ENCODE data around the gene IL1RAPL2. TPM values are rescaled to one million over a fixed set of nuclear protein-coding genes. Genes with fewer than 3 reads are reported as not detected.
"Not testable (repeated sequence)": the region's sequence is repeated elsewhere in the genome, so short reads cannot be mapped to it uniquely, and the experiment has no call there.

IL1RAPL2 gene
- total RNA-seq, 1 experiment from 2014 or later, result 1.6 TPM

- ChIA-PET POLR2A (ENCODE audit: unreplicated experiment) (no interaction called here), CTCF (no interaction called here)
- H3K4me2 ChIP-seq, result no peak overlapping the region
- H3F3A ChIP-seq (ENCODE audit: insufficient read depth, low read depth), result no peaks in the 10 kb centered on the region
- intact Hi-C loops (cut with micrococcal nuclease; ENCODE audit: unreplicated experiment), result no loop called here
- H3K4me3 ChIP-seq, result no peak overlapping the region
- H3K9me2 ChIP-seq (ENCODE audit: insufficient read depth), result no peaks in the 10 kb centered on the region
- no peaks in the 10 kb centered on the region for H3K4me1 ChIP-seq (replicated peaks; ENCODE audit: insufficient read depth)
- H3K27me3 ChIP-seq (ENCODE audit: insufficient read depth, low read depth), result no peaks in the 10 kb centered on the region
- H3K36me3 ChIP-seq (ENCODE audit: low read depth), result no peaks in the 10 kb centered on the region
- no peak overlapping the region for H2AFZ ChIP-seq
- no TSS peak for BruUV-seq (replicated peaks)
- H3K27ac ChIP-seq, result no peak overlapping the region
- no peak for DNase-seq
- no peaks in the 10 kb centered on the region for H4K20me1 ChIP-seq (ENCODE audit: insufficient read depth)
- TF ChIP-seq EZH2 (IDR thresholded peaks at IDR 0.05; ENCODE audit: low read depth) (no peak), CTCF (conservative IDR thresholded peaks at IDR 0.05) (no peak)
- no peaks in the 10 kb centered on the region for H3K9me3 ChIP-seq (ENCODE audit: insufficient read depth, low read depth)
- H3K79me2 ChIP-seq (ENCODE audit: low read depth), result no peaks in the 10 kb centered on the region
These were observed 26.9 kb upstream of the IL1RAPL2 start for GRCh38 chrX:104539081-104539480.

GRCh38 chrX:104542447-104542846 lies 23.6 kb upstream of the IL1RAPL2 start:
- DNase-seq; intact Hi-C loops (cut with micrococcal nuclease; ENCODE audit: unreplicated experiment); H3K9me3 ChIP-seq (ENCODE audit: insufficient read depth, low read depth); BruUV-seq (replicated peaks); H3K79me2 ChIP-seq (ENCODE audit: low read depth); H3K4me1 ChIP-seq (replicated peaks; ENCODE audit: insufficient read depth); H3K27me3 ChIP-seq (ENCODE audit: insufficient read depth, low read depth); H3F3A ChIP-seq (ENCODE audit: insufficient read depth, low read depth); H3K9me2 ChIP-seq (ENCODE audit: insufficient read depth); H2AFZ ChIP-seq; POLR2A ChIA-PET (ENCODE audit: unreplicated experiment); H3K36me3 ChIP-seq (ENCODE audit: low read depth); H4K20me1 ChIP-seq (ENCODE audit: insufficient read depth); H3K4me2 ChIP-seq; CTCF ChIA-PET; H3K27ac ChIP-seq; H3K4me3 ChIP-seq: not testable (repeated sequence)

GRCh38 chrX:104564335-104564734 lies 1.7 kb upstream of the IL1RAPL2 start:
- H2AFZ ChIP-seq, result no peak overlapping the region
- H3K9me2 ChIP-seq (ENCODE audit: insufficient read depth), result no peaks in the 10 kb centered on the region
- TF ChIP-seq EZH2 (IDR thresholded peaks at IDR 0.05; ENCODE audit: low read depth), result no peak
- no peak for TF ChIP-seq CTCF (conservative IDR thresholded peaks at IDR 0.05)
- H3F3A ChIP-seq (ENCODE audit: insufficient read depth, low read depth), result no peaks in the 10 kb centered on the region
- H3K4me3 ChIP-seq, result no peak overlapping the region
- H3K4me1 ChIP-seq (replicated peaks; ENCODE audit: insufficient read depth), result no peaks in the 10 kb centered on the region
- no peaks in the 10 kb centered on the region for H3K27me3 ChIP-seq (ENCODE audit: insufficient read depth, low read depth)
- intact Hi-C loops (cut with micrococcal nuclease; ENCODE audit: unreplicated experiment), result no loop called here
- H4K20me1 ChIP-seq (ENCODE audit: insufficient read depth), result no peaks in the 10 kb centered on the region
- no TSS peak for BruUV-seq (replicated peaks)
- no peaks in the 10 kb centered on the region for H3K9me3 ChIP-seq (ENCODE audit: insufficient read depth, low read depth)
- no peaks in the 10 kb centered on the region for H3K36me3 ChIP-seq (ENCODE audit: low read depth)
- CTCF ChIA-PET, result no interaction called here
- 0 out of 2 replicates have a peak, but pooled peaks cover 3% of the 10 kb centered on the region for H3K79me2 ChIP-seq (ENCODE audit: low read depth)
- no peak overlapping the region for H3K27ac ChIP-seq
- DNase-seq, result no peak
- no peak overlapping the region for H3K4me2 ChIP-seq
- POLR2A ChIA-PET (ENCODE audit: unreplicated experiment), result no interaction called here

Data from PC-9 (cell line).